GM19372 (cell line): ENCODE results near the gene MED9.
"Not testable (repeated sequence)": the region's sequence is repeated elsewhere in the genome, so short reads cannot be mapped to it uniquely, and the experiment has no call there.

Experiments used
- ATAC-seq: cut with Tn5 transposase; IDR thresholded peaks from one replicate; pipeline ENCODE4 v1.9.1; 2021; ENCODE audit warnings: mild to moderate bottlenecking, low read depth, moderate library complexity; ENCODE audit not compliant: unreplicated experiment

Gene MED9

DNA sequence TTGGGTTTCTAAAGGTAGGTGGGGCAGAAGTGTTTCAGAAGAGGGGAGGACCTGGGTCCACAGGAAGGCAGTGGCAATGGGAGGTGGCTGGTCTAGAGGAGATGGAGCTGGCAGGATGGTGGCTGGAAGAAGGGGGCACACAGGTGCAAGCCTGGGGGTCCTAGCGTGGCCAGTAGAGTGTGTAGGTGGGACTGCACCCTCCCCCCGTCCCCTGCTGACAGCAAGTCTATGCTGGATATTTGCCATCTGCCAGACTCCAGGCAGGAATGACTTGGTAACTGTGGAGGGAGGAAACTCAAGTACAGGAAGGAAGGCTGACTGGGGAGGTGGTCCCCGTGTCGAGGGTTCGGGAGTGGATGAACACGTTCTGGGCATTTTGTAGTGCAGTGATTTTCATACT lies 8.6 kb downstream of the MED9 start:
- ATAC-seq = no peak

DNA sequence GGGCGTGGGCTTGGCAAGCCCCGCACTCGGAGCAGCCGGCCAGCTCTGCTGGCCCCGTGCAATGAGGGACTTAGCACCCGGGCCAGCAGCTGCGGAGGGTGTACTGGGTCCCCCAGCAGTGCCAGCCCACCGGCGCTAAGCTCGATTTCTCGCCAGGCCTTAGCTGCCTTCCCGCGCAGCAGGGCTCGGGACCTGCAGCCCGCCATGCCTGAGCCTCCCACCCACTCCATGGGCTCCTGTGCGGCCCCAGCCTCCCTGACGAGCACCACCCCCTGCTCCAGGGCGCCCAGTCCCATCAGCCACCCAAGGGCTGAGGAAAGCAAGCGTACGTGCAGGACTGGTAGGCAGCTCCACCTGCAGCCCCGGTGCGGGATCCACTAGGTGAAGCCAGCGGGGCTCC lies 9.6 kb downstream of the MED9 start:
- not testable (repeated sequence) for ATAC-seq

DNA sequence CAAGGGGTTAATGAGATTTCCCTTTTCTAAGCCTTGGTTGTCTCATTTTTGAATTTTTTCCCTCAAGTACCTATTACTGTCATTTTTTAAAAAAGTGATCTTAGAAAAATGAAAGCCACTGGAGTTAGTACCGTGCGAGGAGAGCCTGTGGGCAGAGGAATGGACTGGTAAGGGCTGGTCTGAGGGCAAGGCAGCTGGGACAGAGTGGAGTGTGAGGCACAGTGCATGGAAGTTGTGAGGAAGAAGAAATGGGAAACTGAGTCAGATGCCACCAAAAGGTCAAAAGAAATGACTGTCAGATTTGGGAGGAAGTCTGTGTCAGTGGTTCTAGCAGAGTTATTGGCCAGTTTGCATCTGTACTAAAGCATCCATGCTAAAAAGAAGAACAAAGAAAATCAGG lies 11.2 kb downstream of the MED9 start:
- no peak for ATAC-seq

DNA sequence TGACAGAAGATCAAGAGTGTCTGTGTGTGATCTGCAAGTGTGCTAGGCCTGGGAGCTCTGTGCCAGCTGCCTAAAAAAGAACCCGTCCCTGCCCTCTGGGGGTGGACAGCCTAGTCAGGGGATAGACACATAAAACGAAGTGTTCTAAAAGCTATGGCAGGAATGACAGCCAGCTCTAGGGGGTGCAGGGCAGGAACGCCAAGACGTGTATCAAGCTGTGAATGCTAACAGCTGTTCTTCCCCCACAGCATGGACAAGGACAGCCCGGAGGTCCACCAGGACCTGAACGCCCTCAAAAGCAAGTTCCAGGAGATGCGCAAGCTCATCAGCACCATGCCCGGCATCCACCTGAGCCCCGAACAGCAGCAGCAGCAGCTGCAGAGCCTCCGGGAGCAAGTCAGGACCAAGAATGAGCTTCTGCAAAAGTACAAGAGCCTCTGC lies 14.3 kb downstream of the MED9 start:
- no peak for ATAC-seq

DNA sequence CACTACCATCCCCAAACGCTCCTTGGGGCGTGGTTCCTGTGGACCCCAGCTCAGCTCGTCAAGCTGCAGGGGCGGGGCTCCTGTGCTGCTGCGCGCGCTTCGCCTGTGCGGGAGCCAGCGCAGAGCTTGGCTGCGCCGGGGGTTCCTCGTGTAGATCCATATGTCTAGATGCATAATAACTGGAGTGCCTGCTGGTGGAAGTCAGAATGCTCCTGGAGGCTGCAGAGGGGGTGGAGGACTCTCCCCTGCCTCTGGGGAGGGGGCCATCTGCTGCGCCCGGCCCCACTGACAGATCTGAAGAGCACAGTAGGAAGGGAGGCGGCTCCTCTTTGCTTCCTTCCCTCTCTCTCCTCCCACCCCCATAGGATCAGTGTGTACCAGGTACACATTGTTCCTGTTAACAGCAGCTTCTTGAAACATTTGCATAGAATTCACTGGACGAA lies 14.8 kb downstream of the MED9 start:
- no peak for ATAC-seq

DNA sequence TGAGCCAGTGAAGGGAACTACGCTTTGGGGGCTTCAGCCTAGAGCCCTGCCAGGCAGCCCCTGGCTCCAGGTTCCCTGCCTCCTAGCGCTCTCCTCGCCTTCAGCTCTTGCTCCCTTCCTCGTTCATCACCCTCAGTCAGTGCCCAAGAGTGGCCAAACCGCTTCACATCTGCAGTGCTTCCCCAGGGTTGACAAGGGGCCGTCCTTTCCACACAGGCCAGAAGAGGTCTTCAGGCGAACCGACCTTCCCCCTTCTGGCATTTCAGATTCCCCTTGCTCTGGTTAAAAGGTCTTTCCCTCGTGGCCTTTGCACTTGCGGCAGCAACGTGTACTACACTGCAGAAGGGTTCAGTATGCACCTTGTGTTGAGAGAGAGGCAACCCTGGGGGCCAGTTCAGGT lies 15.3 kb downstream of the MED9 start:
- no peak for ATAC-seq

DNA sequence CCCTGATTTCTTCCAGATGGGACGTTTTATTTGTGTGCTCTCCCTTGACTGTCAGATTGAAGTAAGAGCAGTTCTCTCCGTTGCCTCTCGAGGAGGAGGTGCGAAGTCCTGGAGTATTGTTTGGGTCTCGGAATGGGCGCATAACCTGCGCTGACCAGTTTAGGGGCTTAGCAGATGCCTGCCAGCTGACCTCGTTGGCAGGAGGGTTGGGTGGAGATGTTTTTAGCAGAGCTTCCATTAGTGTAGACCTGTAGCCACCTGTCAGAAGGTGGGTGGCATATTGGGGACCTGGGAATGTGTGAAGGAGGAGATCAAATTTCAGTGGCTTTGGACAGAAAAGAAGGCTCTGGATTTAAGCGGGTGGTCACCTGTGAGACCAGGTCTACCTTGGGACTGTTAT lies 15.8 kb downstream of the MED9 start:
- no peak for ATAC-seq

DNA sequence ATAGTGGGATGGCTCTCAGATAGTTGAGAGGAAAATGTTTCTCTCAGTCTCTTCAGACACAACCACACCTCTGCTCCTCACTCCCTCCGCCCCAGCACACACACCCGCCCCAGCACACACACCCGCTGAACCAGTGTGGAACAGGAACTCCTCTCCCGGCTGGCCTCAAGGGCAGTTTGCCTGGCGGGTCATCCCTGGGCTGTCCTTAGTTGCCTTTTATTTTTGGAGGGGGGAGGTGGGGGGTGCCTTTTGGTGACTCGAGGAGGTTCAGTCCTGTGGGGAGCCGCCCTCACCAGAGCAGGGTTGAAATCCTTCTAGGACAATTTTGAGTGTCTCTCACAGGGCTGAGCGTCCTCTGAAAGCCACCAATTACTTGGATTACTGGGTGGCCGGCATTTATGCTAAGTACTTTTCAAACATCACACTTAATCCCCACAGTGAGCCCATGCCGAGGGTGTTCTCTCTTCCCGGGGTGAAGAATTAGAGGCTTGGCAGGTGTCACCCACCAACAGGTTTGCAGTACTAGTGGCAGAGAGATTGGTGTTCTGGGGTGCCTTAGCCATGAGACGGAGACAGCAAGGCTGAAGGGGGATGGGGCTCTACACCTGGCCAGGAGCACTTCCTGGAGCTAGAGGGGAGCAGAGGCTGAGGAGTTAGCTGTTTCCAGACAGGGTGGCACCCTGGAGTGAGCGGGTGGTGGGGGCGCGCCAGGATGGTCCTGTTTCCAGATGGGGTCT lies 16.6 kb downstream of the MED9 start:
- no peak for ATAC-seq

DNA sequence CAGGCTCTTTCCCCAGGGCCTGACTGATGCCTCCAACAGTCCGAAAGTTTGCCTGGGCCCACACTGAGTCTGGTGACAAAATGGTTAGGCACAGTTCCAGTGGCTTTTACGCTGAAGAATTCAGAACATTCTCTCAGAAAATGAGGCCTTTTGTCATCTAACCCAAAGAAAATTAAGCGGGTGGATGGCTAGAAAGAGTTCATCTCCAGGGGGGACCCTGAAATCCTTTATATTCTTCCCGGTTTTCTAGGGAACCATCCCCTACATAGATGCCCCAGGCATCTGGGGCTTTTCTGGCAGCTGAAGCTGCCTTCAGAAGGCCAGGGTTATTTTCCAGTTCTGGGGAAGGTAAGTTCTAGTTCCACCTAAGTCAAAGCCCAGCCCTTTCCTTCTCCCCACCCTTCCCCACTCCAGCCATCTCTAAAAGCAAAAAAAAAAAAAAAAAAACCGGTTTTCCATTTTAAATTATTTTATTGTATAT lies 17.2 kb downstream of the MED9 start:
- ATAC-seq = no peak

DNA sequence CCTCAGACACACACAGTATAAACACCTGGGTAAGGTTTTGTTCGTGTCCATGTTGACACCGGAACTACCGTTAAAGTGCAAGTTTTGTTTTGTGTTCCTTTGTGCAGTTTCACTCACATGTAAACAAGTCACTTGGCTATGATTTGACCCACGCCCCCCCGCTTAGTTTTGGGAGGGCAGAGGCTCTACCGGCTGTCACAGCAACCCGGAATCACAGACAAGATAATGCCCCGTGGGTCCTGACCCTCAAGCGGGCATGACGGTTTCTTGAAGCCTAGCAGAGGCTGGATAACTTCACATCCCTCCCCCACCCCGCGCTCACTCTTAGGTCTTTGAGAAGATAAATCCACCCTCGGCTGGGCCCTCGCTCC lies 17.7 kb downstream of the MED9 start:
- ATAC-seq = no peak

DNA sequence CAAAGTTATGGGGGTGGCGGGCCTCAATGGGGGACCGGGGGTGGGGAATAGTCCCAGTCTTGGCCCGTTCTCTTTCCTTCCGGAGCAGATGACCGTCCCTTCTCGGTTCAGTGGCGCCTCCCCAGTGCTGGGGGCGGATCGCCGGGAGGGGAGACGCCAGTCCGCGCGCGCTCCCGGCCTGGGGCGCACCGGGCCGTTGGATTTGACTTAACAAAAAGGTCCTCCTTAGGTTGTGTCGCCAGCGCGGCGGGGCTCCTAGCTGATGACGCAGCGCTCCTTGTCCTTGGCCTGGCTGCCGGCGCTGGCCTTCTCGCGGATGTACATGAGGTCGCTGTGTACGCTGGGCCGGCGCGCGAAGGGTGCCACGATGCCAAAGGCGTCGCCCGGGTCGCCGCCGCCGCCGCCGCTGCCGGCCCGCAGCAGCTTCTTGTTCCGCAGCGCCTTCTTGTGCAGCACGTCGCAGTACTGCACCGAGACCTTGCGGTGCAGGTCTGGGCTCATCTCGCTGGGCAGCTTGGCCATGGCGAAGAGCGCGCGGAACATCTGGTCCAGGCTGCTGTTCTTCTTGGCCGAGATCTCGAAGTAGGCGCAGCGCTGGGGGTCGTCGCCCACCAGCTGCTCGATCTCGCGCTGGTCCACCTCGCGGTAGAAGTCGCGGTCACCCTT lies 18.2 kb downstream of the MED9 start:
- no peak for ATAC-seq

DNA sequence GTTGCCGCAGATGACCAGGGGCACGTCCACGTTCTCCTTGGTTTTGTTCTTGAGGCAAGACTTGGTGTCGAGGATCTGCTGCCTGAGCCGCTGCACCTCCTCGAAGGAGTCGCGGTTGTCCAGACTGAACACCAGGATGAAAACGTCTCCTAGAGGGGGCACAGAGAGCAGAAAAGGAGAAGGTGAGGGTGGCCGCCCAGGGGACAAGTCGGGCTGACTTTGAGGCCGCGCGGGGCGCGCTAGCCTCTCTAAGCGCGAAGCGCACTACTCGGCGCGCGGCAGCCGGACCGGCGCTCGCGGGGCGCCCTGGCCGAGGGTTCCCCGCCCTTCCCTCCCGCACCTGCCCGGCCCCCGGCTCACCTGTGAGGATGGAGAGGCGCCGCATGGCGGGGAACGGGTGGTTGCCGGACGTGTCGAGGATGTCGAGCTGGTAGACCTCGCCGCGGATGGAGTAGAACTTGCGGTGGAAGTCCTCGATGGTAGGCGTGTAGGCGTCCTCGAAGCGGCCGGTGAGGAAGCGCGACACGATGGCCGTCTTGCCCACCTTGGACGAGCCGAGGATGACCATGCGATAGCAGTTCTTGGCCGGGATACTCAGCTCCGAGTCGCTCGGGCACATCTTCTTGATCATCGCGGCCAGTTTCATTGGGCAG lies 18.9 kb downstream of the MED9 start:
- ATAC-seq = no peak

DNA sequence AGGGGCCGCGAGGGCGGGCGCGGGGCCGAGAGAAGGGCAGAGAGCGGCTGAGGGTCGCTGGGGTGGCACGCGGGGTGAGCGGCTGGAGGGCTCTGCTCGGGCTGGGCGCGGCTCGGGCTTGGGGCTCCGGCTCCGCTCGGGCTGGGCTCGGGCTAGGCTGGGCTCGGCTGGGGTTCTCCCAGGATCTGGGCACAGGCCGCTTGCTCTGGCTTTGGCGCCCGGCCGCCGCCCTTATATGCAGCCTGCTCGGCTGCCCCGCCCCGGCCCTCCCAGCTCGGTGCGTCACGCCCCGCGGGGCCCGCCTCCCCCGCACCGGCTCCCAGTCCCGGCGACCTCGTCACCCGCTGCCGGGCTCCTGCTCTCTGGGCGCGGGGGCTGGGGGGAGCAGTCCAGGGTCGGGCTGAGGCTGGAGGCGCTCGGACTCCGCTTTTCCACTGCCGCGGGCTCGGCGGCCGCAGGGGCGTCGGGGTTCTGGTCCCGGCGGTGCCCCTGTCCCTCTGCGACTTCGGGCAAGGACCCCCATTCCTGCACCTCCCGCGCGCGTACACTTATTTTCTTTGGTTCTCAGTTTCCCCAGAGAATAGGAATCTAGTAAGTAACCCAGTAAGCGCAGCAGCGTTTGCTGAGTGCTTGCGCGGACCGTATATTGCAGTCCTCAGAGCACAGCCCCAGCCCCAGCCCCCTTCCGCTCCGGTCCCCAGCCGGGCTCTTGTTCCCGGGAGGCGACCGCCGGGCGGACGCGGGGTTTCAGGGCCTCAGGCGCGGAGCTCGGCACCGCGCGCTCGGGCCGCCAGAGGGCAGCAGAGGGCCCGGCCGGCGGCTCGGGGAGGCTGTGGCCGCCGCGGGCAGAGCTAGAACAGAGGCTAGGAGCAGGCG lies 19.6 kb downstream of the MED9 start, which contains the start of gene RASD1:
Gene RASD1, minus strand, starts transcription at position 207 of the 876 bp plus-strand sequence. CDS start 214 bp downstream, outside the sequence.
- peak; percentile 65 for ATAC-seq

DNA sequence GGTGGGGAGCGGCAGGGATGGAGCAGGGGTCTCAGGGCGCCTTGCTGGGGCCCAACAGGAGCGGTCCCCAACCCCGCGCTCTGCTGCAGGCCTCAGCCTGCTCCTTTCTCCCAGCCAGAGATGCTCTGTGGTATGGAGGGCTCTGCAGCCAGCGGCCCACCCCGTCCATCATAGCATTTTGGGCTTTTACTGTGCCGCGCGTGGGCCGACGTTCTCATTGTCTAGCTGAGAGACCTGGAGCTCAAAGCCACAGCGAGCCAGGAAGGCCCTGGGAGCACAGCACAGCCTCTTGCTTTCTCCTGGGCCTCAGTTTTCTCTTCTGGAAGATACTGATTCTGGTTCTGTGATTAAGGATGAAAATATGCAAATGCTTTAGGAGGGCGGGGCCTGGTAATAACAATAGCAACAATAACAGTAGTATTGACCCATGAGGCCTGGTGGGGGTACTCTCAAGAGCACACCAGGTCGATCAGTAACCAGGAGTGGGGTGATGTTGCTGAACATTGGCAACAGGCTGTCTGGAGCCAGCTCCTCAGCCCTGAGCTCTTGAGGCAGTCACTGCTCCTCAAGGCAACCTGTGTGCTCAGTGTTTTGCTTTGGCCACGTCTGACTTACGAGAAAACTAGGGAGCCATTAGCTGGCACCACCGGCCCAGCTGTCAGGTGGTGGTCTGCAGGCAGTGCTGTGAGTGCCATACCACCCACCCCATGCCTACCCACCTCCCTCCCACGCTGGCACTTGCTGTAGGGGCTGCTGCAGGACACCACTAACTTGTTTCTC lies 20.5 kb downstream of the MED9 start:
- no peak for ATAC-seq

DNA sequence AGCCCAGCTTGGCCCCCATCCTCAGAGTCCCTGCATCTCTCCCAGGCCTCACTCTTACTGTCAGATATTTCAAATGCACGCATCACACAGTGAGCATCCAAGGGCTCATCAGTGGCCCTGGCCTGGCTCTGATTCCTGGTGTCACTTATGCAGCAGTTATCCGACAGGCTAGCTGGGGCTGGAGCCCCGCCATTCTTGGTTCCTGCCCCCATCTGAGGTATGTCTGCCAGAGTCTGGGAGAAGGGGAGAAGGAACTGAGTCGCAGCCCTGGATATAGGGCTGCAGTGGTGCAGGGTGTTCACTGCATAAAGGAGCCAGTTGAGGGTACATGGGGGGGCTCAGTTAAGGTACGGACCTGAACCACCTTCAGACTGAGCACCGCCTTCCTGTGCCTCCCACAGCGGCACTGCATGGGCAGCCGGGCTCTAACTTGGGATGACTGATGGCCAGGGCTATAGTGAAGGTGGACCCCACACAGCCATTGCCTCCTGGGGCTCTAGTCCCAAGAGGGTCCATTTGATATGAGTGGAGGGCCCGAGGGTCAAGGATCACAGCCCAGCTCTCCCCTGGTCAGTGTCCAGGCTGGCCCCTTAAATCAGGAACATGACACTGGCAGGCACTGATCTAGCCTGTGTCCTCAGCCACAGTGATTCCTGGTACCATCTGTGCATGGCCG lies 21.2 kb downstream of the MED9 start:
- ATAC-seq = no peak

DNA sequence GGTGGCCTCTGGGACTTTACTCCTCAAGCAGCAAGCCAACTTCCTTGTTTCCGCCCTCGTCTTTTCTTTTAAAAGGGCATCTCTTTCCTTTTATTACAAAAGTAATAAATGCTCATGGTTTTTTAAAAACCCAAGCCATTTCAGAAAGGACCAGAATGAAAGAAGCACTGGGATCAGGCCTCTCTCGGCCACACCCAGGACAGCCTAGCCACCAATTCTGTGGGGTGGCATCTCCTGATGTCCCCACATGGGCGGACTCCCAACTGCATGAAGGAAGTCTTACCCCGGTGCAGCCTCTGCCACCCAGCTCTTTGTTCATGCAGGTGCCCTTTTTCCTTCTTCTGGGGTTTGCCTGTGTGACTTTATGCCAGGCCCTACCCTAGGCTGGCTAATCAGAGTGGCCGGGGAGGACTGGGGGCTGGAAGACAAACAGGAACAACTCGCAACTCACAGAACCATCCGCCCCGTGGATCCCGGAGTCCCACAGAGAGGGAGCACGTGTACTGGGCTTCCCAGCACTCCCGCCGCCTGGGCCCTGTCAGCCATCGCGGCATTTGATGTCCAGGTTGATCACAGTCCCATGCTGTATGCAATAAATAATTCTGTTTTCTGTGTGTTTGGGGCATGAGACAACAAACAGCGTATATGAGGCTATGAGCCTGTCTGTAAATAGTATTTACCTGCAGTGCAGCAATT lies 22.0 kb downstream of the MED9 start:
- ATAC-seq = no peak

DNA sequence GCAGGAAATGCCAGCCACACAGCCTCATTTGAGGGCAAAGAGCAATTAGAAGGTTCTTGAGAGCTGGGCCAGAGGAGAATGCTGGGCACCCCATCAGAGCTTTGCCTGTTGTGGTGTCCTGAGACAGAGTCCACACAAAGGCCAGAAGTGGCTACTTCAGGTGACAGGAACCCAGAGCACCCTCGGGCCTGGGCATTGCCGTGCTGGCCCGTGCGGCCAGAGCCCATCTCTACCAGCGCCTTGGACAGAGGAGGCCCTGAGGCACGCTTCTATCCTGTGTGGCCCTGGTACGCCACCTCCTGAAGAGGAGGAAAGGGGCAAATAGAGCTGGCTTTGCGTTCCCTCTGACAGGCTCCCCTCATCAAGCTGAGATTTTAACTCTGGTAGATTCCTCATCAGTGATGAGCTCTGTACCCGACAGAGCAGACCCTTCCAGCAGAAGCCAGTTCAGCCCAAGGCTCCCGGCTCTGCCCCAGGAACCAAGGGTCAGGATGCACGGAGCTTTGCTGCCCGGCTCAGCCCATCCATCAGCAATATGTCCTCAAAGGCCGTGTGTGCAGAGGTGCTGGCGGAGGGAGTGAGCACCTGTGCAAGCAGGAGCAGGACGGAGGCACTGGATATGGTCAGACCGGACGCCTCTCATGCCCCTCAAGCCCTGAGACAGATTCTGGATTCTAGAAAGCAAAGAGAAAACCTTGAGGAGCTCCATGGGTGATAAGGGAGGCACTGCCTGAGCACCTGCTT lies 22.8 kb downstream of the MED9 start:
- no peak for ATAC-seq
